Effector memory CD4-positive, alpha-beta T cell (primary cell): ENCODE measurements around the gene IL33.

Experiments used
- DNase-seq, 3 donors: peaks; one replicate each; pipeline ENCODE4 v3.0.0-alpha.2; 2020
- H3K27ac ChIP-seq: 2 replicates; pipeline ENCODE4 v1.7.0; 2013; ENCODE audit warnings: mild to moderate bottlenecking, low read length, moderate library complexity; ENCODE audit not compliant: insufficient read depth, poor library complexity, severe bottlenecking
- H3K27me3 ChIP-seq: replicated peaks from 2 replicates; pipeline ENCODE4 v1.7.0; 2013; ENCODE audit warnings: mild to moderate bottlenecking, low read length; ENCODE audit not compliant: insufficient read depth, control insufficient read depth, poor library complexity, severe bottlenecking
- H3K36me3 ChIP-seq: 2 replicates; pipeline ENCODE4 v1.7.0; 2013; ENCODE audit warnings: mild to moderate bottlenecking, low read length, moderate library complexity; ENCODE audit not compliant: control insufficient read depth, insufficient read depth
- H3K4me1 ChIP-seq: 2 replicates; pipeline ENCODE4 v1.7.0; 2013; ENCODE audit warnings: low read length, mild to moderate bottlenecking; ENCODE audit not compliant: control insufficient read depth, insufficient read depth, poor library complexity, severe bottlenecking
- H3K4me3 ChIP-seq: 2 replicates; pipeline ENCODE4 v1.7.0; 2013; ENCODE audit warnings: low read length, low read depth, mild to moderate bottlenecking; ENCODE audit not compliant: insufficient read depth, poor library complexity, severe bottlenecking
- H3K9me3 ChIP-seq: 2 replicates; pipeline ENCODE4 v1.7.0; 2013; ENCODE audit warnings: mild to moderate bottlenecking, low read length, moderate library complexity; ENCODE audit not compliant: control insufficient read depth

The IL33 gene

GRCh38 chr9:6271508-6272228, 56.1 kb downstream of the IL33 start:
- H3K36me3 ChIP-seq = no peaks in the 10 kb centered on the region
- DNase-seq = no peak
- no peaks in the 10 kb centered on the region for H3K27me3 ChIP-seq
- no peaks in the 10 kb centered on the region for H3K4me1 ChIP-seq
- no peaks in the 10 kb centered on the region for H3K9me3 ChIP-seq
- no peak overlapping the region for H3K27ac ChIP-seq
- H3K4me3 ChIP-seq = no peak overlapping the region

DNA sequence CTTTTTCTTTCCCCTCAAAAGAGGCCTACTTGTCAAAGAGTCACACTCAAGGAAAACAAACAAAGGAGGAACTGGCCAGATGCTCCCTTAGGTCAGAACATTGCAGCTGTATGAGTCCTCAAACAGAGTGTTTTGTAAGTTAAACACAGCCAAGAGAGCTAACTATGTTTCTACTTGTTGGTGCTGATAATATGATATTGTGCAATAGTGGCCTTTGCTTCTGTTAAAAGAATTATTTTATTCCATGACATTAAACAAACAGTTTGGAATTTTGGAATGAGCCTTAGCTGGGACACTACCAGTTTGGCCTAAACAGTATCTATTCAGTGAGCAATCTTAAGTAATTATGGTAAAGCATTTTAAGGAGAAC, 56.6 kb downstream of the IL33 start:
- no peaks in the 10 kb centered on the region for H3K9me3 ChIP-seq
- no peak for DNase-seq
- no peak overlapping the region for H3K27ac ChIP-seq
- no peaks in the 10 kb centered on the region for H3K36me3 ChIP-seq
- no peak overlapping the region for H3K4me3 ChIP-seq
- H3K4me1 ChIP-seq = no peaks in the 10 kb centered on the region
- no peaks in the 10 kb centered on the region for H3K27me3 ChIP-seq

DNA sequence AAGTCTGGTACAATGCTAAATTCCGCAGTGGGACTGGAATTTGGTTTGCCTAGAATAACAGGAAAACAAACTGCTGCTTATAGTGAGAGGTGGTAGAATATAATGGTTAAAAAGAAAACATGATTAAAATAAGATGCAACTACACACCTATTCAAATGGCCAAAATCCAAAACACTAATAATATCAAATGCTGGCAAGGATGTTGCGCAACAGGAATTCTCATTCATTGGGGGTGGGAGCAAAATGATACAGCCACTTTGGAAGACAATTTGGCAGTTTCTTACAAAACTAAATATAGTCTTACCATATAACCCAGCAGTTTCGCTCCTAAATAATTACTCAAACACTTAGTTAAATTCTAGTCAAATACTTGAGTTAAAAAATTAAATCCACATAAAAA, 61.8 kb downstream of the IL33 start:
- Histone ChIP-seq H3K27ac (no peak overlapping the region), H3K9me3 (no peaks in the 10 kb centered on the region), H3K4me3 (no peak overlapping the region), H3K4me1 (no peaks in the 10 kb centered on the region), H3K27me3 (no peaks in the 10 kb centered on the region), H3K36me3 (no peaks in the 10 kb centered on the region)
- DNase-seq = no peak

GRCh38 chr9:6301858-6302257, 86.3 kb downstream of the IL33 start:
- H3K27me3 ChIP-seq = no peaks in the 10 kb centered on the region
- no peak overlapping the region for H3K4me3 ChIP-seq
- no peaks in the 10 kb centered on the region for H3K36me3 ChIP-seq
- no peaks in the 10 kb centered on the region for H3K4me1 ChIP-seq
- DNase-seq = no peak
- H3K27ac ChIP-seq = no peak overlapping the region
- no peaks in the 10 kb centered on the region for H3K9me3 ChIP-seq

DNA sequence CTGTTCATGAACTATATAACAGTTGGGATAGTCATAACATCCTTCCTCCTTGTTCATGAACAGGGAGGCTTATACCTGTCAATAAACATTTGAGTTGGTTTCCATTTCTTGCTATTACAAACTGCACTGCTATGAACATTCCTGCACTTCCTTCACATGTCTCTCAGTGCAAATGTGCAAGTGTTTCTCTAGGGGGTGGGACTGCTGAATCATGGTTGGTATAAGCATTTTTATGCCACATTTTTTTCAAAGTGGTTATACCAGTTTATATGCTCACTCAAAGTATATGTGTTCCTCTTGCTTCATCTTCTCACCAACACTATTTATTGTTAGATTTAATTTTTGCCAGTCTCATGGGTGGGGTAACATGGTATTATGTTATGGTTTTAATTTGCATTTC, 86.8 kb downstream of the IL33 start:
- no peaks in the 10 kb centered on the region for H3K27me3 ChIP-seq
- DNase-seq = no peak
- H3K36me3 ChIP-seq = no peaks in the 10 kb centered on the region
- no peak overlapping the region for H3K27ac ChIP-seq
- no peak overlapping the region for H3K4me3 ChIP-seq
- H3K4me1 ChIP-seq = no peaks in the 10 kb centered on the region
- H3K9me3 ChIP-seq = no peaks in the 10 kb centered on the region

DNA sequence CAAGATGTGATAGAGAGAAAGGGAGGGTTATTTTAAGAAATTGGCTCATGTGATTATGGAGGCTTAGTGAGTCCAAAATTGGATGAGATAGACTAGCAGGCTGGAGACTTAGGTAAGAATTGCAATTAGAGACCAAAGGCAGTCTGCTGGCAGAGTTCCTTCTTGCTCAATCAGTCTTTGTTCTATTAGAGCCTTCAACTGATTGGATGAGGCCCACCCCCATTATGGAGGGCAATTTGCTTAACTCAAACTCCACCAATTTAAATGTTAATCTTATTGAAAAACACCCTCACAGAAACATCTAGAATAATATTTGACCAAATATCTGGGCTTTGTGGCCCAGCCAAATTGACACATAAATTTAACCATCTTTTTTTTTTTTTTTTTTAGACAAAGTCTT, 88.6 kb downstream of the IL33 start:
- Histone ChIP-seq H3K27ac (no peak overlapping the region), H3K36me3 (no peaks in the 10 kb centered on the region), H3K4me1 (no peaks in the 10 kb centered on the region), H3K9me3 (no peaks in the 10 kb centered on the region), H3K4me3 (no peak overlapping the region), H3K27me3 (no peaks in the 10 kb centered on the region)
- no peak for DNase-seq

GRCh38 chr9:6305954-6306563, 90.5 kb downstream of the IL33 start:
- DNase-seq = no peak
- no peaks in the 10 kb centered on the region for H3K4me1 ChIP-seq
- H3K27me3 ChIP-seq = no peaks in the 10 kb centered on the region
- H3K9me3 ChIP-seq = no peaks in the 10 kb centered on the region
- H3K4me3 ChIP-seq = no peak overlapping the region
- no peaks in the 10 kb centered on the region for H3K36me3 ChIP-seq
- H3K27ac ChIP-seq = no peak overlapping the region
